CD4-positive, alpha-beta T cell treated with Interleukin-17A for 4 hours (primary cell): Measurements from ENCODE around the gene TRIM47.
A peak's percentile ranks its signal among the peaks of the same experiment; 100 is the strongest.
"Not testable (repeated sequence)": the region's sequence is repeated elsewhere in the genome, so short reads cannot be mapped to it uniquely, and the experiment has no call there.

ENCODE experiments used
- DNase-seq: peaks from one replicate; pipeline ENCODE4 v3.0.0-alpha.2; 2020; ENCODE audit warnings: mixed read lengths

Gene TRIM47

GRCh38 chr17:75865404-75866188 lies 12.8 kb downstream of the TRIM47 start:
- DNase-seq: not testable (repeated sequence)

- DNase-seq: peak; percentile 29
Observed at GRCh38 chr17:75864887-75865286, 13.5 kb downstream of the TRIM47 start.

- peak; percentile 44 for DNase-seq
Observed at GRCh38 chr17:75864448-75864871, 13.9 kb downstream of the TRIM47 start.

- no peak for DNase-seq
Observed at GRCh38 chr17:75861927-75862317, 16.5 kb downstream of the TRIM47 start.

- not testable (repeated sequence) for DNase-seq
Observed at GRCh38 chr17:75859358-75859757, 19.0 kb downstream of the TRIM47 start.

GRCh38 chr17:75856062-75856756 lies 22.2 kb downstream of the TRIM47 start:
- peak; percentile 54 for DNase-seq

GRCh38 chr17:75855310-75856061 lies 22.9 kb downstream of the TRIM47 start, which contains the start of gene WBP2:
Gene WBP2, minus strand, starts transcription at chr17:75855335. Its CDS starts 38 bp downstream, at chr17:75855297.
- peak; percentile 98 for DNase-seq

GRCh38 chr17:75854881-75855309 lies 23.5 kb downstream of the TRIM47 start:
- no peak for DNase-seq

- no peak for DNase-seq
Observed at GRCh38 chr17:75854101-75854748, 24.2 kb downstream of the TRIM47 start.

GRCh38 chr17:75853433-75853832 lies 24.9 kb downstream of the TRIM47 start:
- no peak for DNase-seq

GRCh38 chr17:75851693-75851991 lies 26.7 kb downstream of the TRIM47 start:
- DNase-seq: not testable (repeated sequence)

GRCh38 chr17:75850928-75851692 lies 27.3 kb downstream of the TRIM47 start:
- no peak for DNase-seq

GRCh38 chr17:75849724-75850123 lies 28.7 kb downstream of the TRIM47 start:
- DNase-seq: no peak

- DNase-seq: no peak
Observed at GRCh38 chr17:75849279-75849646, 29.1 kb downstream of the TRIM47 start.

GRCh38 chr17:75848523-75849278 lies 29.7 kb downstream of the TRIM47 start:
- peak; percentile 92 for DNase-seq

GRCh38 chr17:75847614-75848522 lies 30.5 kb downstream of the TRIM47 start:
- DNase-seq: no peak

GRCh38 chr17:75846692-75847613 lies 31.4 kb downstream of the TRIM47 start:
- DNase-seq: no peak

GRCh38 chr17:75845933-75846691 lies 32.3 kb downstream of the TRIM47 start:
- DNase-seq: no peak
